HG03442 (cell line): ENCODE measurements around the gene CUTC.

Experiments used
- ATAC-seq: cut with Tn5 transposase; IDR thresholded peaks from one replicate; pipeline ENCODE4 v1.9.1; 2021; ENCODE audit warnings: mild to moderate bottlenecking, moderate library complexity; ENCODE audit not compliant: unreplicated experiment

The CUTC gene

DNA sequence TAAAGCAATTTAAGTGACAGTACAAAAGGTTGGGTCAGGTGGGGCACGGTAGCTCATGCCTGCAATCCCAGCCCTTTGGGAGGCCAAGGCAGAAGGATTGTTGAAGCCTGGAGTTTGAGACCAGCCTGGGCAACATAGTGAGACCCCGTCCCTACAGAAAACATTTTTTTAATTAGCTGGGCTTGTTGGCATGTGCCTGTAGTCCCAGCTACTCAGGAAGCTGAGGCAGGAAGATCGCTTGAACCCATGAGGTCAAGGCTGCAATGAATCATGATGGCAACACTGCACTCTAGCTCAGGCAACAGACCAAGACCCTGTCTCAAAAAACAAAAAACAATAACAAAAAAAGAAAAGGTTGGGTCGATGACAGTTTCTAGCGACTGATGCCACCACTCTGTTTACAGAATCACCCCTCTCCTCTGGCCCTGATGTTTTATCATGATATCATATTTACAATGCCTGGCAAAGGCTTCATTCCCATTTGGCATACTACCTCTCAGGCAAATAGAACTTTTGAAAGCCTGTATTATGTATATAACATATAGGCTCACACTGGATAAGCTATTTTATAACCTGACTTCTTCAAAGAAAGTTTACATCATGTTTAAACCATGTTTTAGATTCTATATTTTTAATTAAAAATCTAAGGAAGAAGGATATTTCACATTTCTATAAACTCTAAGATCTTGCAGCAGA is 49.8 kb downstream of the CUTC start:
- no peak for ATAC-seq

DNA sequence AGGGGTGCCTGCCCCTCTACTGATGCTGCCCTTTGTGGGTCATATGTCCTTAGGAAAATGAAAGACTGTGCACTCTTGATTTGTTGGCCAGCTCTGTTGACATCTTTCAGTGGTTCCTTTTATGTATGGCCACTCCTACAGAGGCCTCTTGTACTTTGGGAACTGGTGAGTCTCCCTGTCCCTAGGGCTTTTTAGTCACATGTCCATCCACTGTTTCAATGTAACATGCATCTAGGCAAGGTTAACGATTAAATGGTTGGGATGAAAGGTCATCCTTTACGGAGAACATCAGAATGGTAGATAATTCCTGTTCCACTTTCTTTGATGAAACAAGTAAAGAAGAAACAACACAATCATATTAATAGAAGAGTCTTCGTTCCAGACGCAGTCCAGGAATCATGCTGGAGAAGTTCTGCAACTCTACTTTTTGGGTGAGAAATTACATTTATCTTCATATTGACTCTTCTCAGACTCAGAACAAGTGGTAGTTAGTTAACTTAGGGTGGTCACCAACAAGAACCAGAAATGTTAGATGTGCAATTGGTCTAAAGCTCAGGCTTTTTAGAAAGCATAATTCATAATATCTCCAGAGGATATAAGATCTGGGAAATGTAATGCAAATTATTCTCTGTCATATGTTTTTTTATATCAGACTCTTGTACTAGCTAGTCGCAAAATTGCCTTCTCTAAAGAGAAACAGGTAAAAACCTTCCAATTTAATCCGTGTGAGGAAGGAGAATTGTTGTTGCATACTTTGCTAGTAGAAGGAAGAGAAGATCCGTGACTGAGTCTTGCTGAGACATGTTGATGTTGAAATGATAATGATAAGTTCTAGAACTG is 50.6 kb downstream of the CUTC start, which contains the start of gene ABCC2:
TSS of gene ABCC2 (plus strand) at position 194 of the 840 bp plus-strand sequence. CDS start at position 399, 205 bp downstream.
- no peak for ATAC-seq

DNA sequence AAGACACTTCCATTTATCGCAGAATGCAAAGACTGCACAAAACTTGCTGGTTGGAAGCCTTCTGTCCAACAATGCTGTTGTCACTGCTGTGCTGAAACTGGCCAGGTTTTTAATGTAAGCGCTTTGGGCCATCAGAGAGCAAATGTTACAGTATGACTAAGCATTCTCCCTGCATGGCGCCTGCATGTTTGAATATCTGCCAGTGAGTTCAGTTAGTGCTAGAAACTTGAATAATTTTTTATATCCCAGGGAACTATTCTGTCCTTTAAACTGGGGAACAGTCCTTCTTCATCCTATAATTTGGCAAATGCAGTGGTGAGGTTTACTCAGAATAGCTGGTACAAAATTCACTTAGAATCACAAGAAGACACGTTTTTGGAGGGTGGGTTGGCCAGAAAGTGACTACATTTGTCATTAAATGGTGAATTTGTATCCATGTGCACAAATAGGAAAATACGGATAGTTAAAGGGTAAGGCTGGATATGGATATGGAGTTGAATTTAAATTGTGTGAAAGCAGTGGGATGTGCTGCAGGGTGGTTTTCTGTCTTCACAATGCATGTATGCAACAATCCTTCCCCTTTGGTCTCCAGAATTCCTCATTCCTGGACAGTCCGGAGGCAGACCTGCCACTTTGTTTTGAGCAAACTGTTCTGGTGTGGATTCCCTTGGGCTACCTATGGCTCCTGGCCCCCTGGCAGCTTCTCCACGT is 52.1 kb downstream of the CUTC start:
- no peak for ATAC-seq

DNA sequence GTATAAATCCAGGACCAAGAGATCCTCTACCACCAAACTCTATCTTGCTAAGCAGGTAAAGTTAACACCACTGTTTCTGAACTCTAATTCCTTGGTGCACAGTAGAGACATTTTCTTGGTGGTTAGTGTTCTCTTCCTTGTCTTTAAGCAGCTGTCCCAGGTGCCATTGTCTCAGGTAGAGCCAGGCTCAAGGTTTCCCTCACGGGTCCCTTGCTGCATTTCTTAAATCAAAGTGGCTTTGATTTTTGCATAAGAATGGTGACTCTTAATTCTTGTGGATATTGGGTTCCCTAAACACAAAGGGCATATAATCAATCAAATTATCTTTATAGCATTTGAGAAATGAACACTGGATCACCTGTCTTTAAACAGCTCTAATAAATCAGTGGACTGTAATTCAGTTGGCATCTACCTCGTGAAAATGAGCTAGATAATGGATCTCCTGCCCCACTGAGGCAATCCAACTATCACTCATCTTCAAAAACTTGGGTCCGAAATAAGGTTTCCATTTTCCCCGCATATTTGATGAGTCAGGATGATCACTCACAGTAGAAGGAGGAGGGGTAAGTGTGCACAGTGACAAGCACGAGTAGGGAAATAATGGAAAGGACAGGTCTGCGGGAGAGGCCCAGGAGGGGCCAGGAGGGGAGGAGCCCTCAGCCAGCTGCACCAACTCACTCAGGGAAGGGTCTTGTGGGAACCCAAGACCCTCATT is 52.9 kb downstream of the CUTC start:
- no peak for ATAC-seq

DNA sequence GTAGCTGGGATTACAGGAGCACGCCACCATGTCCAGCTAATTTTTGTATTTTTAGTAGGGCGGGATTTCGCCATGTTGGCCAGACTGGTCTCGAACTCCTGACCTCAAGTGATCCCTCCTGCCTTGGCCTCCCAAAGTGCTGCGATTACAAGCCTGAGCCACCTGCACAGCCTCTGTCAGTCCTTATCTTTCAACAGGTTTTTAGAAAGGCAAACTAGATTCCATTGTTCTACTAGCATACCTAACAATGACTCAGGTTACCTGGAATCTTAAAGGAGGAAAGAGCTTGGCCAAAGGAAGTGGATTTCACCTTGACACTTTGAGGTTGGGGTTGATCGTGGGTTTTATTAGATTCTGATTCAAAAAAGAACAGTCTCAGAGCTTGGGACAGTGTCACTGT is 53.6 kb downstream of the CUTC start:
- no peak for ATAC-seq

DNA sequence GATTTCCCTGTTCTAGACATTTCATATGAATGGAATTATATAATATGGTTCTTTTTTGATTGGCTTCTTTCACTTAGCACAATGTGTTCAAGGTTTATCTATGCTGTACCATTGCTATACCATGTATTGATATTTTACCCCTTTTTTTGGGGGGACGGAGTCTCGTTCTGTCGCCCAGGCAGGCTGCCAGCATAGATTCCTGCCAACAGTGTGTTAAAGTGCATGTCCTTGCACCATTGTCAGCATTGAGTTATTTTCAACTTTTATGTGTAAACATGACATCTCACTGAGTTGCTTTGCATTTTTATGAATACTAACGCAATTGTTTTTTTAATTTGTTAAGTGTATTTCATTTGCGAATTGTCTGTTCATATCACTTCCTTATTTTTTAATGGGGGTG is 55.3 kb downstream of the CUTC start:
- ATAC-seq = no peak

DNA sequence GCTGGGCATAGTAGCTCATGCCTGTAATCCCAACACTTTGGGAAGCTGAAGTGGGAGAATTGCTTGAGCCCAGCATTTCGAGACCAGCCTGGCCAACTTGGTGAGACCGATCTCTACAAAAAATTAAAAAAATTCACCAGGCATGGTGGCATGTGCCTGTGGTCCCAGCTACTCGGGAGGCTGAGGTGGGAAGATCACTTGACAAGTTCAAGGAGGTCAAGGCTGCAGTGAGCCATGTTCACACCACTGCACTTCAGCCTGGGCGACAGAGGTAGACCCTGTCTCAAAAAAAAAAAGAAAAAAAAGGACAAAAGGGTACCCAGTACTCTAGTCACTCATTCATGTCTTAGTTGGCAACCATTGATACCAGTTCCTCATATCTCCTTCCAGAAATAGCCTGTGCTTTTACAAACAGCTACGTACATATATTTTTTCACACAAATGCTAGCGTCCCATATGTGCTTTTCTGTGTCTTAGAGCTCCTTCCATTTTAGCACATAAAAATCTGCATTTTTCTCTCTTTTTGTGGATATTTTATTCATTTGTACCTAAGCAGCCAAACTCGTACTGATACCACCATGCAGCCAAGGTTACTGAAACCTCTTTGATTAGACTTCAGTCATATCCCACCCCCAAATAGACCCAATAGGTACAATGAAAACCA is 55.9 kb downstream of the CUTC start:
- ATAC-seq = no peak

DNA sequence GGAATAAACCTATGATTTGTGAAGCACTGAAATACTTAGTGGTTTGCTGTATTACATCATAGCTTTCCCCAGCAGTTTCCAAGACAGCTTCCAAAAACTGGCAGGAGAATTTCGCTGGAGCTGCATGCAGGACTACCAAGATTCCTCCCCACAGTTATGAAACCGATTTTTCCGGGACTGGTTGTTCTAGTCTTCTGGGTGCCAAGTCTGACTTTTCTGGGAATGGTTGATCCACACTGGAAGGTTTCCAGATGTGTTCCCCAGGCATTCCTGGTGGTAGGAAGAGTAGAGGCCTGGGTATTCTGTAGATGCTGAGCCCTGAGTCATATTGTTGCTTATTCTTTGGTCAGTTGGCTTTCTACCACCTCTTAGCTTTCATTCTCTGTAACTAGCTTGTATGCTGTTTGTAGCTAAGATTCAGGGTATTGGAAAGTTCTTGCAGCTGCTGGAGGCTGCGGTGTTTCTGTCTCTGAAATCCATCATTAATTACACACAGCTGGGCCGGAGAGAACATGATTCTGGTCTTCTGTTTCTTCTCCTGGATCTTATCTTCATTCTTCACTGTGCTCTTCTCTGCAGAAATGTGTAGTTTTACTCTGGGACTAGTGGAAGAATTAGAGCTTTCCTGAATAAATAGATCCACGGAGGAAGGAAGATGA is 56.7 kb downstream of the CUTC start:
- ATAC-seq = no peak

DNA sequence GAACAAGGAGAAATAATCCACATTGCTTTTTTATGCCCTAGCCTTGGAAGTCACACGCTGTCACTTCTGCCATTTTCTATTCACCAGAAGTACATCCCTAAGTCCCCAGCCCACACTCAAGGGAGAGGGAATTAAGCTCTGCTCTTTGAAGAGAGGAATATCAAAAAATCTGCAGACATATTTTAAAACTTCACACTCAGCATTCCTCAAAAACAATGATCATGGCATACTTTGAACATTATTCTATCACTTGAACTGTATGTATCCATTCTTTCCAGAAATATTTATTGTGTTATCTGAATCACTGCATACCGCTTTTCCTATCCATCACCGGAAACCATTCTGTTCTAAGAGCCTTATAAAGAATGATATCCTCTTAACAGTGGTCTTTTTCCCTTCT is 59.8 kb downstream of the CUTC start:
- no peak for ATAC-seq

DNA sequence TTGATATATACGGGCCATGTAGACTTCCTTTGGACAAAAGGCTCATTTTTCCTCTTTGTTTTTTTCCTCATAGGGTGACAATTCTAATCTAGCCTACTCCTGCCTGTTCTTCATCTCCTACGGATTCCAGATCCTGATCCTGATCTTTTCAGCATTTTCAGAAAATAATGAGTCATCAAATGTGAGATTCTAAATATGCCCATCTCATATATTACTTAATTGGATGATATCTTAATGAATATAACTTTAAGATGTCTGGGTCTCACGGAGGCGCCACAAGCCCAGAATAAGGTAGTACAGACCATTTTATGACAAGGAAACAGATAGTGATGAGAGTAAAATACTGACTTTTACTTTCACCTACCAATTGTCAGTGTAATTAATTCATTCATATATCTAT is 61.8 kb downstream of the CUTC start:
- no peak for ATAC-seq

DNA sequence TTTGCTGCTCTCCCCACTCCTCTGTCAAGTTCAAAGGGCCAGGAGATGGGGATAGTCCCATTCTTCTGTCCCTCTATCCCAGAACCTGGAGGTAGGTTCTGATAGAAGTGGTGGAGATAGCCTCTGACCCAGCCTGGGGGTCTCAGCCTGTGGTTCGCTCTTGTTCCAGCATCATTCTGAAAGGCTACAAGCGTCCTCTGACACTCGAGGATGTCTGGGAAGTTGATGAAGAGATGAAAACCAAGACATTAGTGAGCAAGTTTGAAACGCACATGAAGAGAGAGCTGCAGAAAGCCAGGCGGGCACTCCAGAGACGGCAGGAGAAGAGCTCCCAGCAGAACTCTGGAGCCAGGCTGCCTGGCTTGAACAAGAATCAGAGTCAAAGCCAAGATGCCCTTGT is 64.9 kb downstream of the CUTC start:
- no peak for ATAC-seq

DNA sequence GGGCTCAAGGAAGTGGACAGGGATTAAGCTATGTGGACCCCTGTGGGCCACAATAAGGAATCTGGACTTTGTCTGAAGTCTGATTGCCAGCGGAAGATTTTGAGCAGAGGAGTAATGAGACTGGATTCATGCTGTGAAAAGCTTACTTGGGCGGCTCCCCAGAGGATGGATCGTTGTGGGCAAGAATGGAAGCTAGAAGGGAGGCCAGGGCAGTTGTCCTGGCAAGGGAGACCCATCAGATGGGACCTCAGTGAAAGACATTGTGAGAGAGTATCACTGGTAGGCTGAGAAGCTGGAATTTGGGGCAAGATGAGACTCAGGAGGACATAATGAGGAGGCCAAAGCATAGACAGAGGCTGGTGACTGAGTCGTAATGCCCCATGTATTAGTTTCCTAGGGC is 66.0 kb downstream of the CUTC start:
- ATAC-seq = no peak

DNA sequence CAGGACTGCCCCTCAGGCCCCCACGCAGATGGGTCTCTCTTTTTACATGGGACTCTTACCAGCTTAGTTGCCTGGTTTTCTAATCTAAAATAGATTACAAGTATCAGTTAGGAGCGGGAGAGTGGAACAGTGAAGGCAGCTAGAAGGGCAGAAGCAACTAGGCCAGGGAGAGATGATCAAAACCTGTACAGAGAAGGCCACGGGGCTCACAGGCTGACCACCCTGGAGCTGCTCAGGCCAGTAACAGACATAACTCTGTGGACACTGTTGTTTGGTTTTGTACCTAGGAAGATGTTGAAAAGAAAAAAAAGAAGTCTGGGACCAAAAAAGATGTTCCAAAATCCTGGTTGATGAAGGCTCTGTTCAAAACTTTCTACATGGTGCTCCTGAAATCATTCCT is 66.9 kb downstream of the CUTC start:
- ATAC-seq = no peak

DNA sequence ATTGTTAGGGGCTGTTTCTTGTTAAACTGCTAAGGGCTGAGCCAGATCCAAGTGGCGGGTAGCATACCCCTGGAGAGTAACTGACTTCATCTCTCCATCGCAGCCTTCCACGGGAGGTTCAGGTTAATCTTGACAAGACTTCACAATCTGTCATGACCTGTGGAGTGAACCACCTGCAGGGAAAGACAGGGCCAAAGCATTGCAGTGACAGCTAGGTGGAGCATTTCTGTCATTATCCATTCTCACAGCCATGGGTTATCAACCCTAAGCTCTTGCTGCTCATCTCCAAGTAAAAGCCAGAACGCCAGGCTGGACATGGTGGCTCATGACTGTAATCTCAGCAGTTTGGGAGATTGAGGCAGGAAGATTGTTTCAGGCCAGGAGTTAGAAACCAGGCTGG is 67.6 kb downstream of the CUTC start:
- no peak for ATAC-seq

DNA sequence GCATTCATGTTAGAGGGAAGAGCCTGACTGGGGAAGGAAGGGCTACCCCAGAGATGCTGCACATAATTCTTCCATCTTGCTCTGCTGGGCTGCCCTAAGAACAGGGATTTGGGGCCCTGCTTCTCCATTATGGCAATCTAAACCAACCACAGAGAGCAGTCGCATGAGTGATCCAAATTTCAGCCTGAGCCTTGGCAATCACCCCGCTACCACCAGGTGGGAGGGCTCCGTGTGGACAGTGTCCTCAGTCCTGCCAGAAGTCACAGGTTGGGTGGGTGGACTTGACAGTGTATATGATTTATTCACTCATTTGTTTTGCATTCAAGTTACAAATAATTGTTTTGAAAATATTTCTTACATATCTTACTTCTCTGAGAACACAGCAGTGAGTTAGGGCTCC is 72.4 kb downstream of the CUTC start:
- no peak for ATAC-seq

DNA sequence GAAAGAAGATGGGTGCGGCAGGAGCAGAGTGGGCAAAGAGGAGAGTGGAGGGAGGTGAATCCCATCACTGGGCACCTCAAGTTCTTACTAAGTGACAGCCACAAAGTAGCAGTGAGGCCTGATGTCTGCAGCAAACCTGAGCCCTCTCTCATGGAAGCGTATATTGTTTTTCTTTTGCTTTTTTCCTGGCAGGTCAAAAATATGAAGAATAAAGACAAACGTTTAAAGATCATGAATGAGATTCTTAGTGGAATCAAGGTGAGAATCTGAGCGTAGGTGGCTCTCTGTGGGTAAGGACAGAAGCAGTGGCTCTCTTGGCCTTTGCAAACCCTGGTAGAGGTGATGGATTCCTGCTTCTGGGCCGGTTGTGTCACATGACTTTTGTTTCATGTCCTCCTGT is 73.2 kb downstream of the CUTC start:
- no peak for ATAC-seq
